GM10847 (cell line): ENCODE measurements around the gene DDX54.

Source experiments
- POLR2A ChIP-seq: IDR thresholded peaks from 2 replicates; pipeline ENCODE4 v1.6.1; 2011; ENCODE audit not compliant: insufficient read length; ENCODE audit errors: extremely low read depth

The DDX54 gene

DNA sequence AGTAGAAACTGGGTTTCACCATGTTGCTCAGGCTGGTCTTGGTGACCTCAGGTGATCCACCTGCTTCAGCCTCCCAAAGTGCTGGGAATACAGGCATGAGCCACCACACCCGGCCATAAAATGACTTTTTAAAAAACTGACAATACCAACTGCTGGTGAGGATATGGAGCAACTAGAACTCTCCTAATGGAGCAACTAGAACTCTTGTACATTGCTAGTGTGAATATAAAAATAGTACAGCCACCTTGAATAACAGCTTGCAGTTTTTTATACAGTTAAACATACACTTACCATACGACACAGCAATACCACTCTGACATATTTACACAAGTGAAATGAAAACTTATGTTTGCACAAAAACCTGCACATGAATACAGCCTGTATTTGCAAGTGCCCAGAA, 38.3 kb downstream of the DDX54 start:
- TF ChIP-seq POLR2A = no peak

DNA sequence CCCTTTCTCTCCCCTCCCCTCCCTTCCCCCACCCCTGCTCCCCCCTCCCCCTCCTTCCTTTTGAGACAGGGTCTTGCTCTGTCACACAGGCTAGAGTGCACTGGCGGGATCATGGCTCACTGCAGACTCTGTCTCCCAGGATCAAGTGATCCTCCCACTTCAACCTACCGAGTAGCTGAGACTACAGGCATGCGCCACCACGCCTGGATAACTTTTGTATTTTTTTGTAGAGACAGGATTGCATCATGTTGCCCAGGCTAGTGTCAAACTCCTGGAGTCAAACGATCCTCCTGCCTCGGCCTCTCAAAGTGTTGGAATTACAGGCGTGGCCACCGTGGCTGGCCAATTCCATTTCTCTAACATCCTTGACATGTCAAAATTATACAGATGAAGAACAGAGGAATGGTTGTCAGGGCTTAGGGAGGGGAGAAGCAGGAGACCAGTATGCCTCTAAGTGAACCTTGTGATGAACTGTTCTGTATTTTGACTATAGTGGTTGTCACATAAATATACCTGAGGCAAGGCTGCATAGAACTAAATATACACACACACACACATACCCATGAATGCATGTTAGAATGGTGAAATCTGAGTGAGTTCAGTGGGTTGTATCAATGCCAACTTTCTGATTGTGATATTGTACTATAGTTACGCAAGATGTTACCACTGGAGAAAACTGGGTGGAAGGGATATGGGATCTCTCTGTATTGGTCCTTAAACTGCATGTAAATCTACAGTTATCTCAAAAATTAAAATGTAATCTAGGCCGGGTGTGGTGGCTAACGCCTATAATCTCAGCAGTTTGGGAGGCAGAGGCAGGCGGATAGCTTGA, 39.3 kb downstream of the DDX54 start:
- no peak for TF ChIP-seq POLR2A

DNA sequence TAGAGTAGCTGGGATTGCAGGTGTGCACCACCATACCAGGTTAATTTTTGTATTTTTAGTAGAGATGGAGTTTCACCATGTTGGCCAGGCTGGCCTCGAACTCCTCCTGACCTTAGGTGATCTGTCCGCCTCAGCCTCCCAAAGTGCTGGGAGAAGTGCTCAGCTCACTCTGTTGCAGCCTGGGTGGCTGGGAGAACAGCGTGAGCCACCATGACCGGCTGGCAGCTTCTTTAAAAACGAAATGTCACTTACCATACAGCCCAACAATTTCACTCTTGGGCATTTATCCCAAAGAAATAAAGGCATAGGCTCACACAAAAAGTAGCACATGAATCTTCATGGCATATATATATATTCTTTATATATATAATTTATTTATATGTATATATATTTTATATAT, 40.5 kb downstream of the DDX54 start:
- TF ChIP-seq POLR2A = no peak

GRCh38 chr12:113143959-113144358, 41.3 kb downstream of the DDX54 start:
- TF ChIP-seq POLR2A = no peak

GRCh38 chr12:113142886-113143332, 42.4 kb downstream of the DDX54 start:
- TF ChIP-seq POLR2A = no peak

DNA sequence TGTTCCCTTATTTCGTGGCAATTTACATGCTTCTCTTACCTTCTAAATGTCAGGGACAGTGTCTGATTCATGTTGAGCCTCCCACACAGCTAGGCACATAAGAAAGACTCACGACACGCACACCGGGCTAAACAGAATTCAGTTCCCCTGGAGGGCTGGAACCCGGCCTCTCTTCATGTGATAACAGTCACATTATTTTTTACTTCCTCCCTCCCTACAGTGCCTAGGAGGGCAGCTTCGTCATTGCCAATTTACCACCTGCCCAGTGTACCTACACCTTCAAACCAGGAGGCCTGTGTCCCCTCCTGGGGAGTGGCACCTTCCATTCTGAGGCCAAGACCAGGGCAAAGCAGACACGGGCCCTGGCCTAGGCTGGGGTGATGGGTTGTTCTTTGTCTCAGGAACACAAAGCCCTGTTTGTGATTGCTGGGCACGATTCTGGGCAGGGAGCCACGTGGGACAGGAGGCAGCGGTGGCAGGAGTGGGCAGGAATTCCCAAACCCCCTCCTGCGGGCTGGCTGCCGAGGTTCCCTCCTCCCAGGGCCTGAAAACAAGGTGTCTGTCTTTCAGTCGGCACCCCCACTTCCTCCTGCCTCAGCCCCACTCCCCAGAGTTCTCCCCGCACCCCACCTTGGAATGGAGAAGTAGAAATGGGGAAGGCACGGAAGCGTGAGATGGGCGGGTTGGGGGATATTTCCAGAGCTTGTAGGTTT, 42.9 kb downstream of the DDX54 start:
- TF ChIP-seq POLR2A = no peak

- TF ChIP-seq POLR2A = no peak
Measured at GRCh38 chr12:113140706-113141105, 44.6 kb downstream of the DDX54 start.

DNA sequence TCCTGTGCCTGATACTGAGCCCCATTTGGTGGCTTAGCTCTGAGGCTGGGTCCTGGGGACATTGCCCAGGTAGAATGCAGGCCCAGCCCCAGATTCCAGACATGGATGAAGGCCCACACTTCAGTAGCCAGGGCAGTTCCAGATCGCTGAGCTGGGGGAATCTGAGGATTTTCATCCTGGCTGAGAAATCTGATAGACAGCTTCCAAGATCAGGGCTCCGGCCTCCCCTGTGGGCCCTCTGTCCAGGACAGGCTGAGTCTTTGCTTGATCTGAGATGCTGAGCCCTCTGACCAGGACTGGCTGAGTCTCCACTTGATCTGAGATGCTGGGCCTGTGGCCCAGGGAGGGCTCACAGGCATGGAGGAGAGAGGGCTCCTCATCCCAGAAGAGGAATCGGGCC, 46.5 kb downstream of the DDX54 start:
- TF ChIP-seq POLR2A = no peak

DNA sequence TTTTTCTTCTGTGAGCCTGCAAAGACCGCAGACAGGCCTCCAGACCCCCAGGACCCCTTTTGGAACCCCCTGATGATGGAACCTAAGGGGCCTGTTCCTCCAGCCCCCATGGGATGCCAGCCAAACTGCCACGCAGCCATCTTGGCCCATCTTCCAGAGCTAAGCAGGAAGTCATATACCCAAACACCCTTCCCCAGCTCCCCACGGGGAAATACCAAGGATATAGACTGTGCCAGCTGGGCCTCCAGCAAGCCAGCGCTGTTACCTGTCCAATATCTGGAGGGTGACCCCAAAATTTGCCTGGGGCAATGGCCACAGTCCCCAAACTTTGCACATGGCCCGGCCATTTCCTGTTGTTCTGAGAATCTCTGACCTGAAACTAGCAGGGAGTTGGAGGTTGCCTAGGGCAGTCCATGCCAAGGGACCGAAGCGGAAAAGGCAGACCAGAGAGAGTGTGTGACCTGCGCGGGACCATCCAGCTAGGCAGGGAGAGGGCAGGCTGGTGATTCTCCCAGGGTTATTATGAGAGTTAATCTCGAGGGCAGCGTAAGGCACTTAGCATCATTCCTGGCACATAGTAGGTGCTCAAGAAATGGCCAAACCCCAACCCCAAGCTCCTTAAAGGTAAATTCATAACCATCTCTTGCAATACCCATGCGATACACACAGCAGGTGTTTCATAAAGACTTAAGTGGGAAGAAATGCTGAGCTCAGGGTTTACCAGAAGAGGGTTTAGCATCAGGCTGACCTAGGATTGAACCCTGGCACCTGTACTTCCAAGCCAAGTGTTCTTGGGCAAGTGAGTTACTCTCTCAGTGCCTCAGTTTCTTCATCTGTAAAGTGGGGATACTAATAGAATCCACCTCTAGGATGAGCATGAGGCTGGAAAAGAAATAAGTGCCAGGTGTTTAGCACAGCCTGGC, 47.2 kb downstream of the DDX54 start:
- no peak for TF ChIP-seq POLR2A

DNA sequence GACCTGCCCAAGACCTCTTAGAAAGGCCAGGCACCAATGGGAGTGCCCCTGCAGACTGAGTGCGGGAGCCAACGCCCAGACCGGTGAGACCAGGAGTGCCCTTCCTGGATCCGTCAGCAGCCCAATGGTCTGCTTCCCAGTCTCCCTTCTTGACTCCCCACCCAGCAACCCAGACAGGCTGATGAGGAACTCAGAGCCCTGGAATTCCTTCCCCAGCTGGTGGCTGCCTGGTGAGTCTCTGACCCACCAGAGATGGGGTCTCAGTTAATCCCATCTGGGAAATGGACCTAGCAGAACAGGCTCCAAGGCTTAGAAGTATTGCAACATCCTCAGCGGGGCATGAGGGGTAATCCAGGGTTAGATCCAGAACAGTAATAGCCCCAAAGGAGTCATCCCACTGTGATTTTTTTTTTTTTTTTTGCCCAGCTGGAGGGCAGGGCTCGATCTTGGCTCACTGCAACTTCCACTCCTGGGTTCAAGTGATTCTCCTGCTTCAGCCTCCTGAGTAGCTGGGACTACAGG, 48.2 kb downstream of the DDX54 start:
- no peak for TF ChIP-seq POLR2A

- no peak for TF ChIP-seq POLR2A
Measured at GRCh38 chr12:113136128-113136989, 48.9 kb downstream of the DDX54 start.

DNA sequence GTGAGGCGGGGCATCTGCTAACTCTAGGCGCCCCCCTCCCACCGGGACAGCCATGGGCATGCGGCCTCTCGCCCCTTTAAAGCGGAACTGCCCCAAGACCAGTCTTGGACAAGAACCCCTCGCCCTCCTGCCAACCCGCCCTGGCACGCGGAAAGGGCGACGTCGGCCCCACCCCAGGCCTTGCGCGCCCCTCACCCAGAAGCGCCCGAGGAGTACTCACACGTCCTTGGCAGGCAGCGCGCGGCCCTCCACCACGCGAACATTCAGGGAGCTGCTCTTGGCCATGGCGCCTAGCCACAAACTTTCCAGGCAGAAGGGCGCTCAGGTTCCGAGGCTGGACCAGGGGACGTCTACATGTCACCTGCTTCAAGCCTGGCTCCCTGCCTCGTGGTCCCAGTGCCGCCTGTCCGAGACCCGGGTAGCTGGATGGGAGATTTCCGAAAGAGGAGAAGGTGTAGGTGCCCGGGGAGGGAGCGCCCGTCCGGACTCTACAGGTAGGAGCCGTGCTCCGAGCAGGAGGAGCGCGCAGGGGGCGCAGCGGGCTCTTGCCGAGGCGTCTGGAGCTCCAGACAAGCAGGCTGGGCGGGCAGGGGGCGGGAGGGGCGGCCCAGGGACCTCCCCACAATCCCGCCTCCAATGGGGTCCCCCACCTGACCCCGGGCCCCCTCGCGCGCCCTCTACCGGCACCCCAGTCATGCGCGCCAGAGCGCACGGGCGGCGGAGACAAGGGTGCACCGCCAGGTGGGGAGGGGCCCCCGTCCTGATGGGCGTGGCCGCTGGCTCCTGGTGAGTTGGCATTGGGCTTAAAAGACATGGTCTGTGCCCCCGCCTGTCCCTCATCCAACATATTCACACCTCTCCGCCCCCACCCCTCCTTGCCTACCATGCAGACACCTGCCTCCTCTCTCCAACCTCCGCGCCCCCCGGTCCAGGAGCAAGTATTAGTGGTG, 49.8 kb downstream of the DDX54 start, which contains the start of gene RASAL1:
TSS of gene RASAL1 (minus strand) at position 584 of the 950 bp plus-strand sequence. CDS start at position 285, 299 bp downstream.
- TF ChIP-seq POLR2A = no peak

GRCh38 chr12:113134521-113134951, 50.7 kb downstream of the DDX54 start:
- no peak for TF ChIP-seq POLR2A
